Measurements from ENCODE around the gene COQ4. TPM values are rescaled to one million over a fixed set of nuclear protein-coding genes. Genes with fewer than 3 reads are reported as not detected.

COQ4 gene
- total and polyA plus RNA-seq, 7 donors, result 26.4 to 80.9 (median 58.3) TPM

DNA sequence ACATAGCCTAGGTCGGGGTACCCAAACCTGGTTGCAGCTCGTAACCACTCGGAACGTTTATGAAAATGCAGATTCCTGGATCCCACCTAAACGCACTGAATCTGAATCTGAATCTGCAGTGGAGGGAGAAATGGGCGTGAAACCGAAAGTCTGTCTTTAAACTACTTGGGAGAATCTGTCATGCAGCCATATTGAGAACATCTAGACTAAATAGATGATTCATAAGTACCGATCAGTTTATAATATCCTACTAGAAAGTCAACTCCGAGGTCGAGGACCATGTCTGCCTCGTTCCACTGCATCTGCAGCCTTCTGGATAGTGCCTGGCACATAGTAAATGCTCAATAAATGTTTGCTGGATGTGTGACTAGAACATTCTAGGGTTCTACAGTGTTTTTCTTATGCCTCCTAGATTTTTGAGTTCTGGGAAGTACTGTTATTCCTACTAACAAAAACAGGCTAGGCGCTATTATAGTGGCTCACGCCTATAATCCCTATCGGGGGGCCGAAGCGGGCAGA lies 632 bp downstream of the COQ4 start:
- no peaks in the 10 kb centered on the region for H3K9me3 ChIP-seq
- H3K27ac ChIP-seq, result peak overlapping the region; percentile 85 to 90 (median 88)
- intact Hi-C loops (cut with DNase I), result loop anchor here (2.0 to 5.0 kb wide), 2 partner anchors 18 to 46 kb away; partner anchors contain the start of genes GOLGA2, SLC27A4 and SWI5
- peaks cover 0 to 27% (median 25%) of the 10 kb centered on the region in 4 donors for H3K4me1 ChIP-seq
- peak overlapping the region; percentile 63 to 97 (median 86) for H3K4me3 ChIP-seq
- 21 to 25% methylated on average over 16 of the region's 16 CpGs for WGBS, 2 donors
- TF ChIP-seq, protein P1, sequence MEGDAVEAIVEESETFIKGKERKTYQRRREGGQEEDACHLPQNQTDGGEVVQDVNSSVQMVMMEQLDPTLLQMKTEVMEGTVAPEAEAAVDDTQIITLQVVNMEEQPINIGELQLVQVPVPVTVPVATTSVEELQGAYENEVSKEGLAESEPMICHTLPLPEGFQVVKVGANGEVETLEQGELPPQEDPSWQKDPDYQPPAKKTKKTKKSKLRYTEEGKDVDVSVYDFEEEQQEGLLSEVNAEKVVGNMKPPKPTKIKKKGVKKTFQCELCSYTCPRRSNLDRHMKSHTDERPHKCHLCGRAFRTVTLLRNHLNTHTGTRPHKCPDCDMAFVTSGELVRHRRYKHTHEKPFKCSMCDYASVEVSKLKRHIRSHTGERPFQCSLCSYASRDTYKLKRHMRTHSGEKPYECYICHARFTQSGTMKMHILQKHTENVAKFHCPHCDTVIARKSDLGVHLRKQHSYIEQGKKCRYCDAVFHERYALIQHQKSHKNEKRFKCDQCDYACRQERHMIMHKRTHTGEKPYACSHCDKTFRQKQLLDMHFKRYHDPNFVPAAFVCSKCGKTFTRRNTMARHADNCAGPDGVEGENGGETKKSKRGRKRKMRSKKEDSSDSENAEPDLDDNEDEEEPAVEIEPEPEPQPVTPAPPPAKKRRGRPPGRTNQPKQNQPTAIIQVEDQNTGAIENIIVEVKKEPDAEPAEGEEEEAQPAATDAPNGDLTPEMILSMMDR (IDR thresholded peaks at IDR 0.05), result no peak
- TF ChIP-seq POLR2AphosphoS5 (IDR thresholded peaks at IDR 0.05), result no peak
- TF ChIP-seq POLR2A (IDR thresholded peaks at IDR 0.05), result no peak
- no peak for TF ChIP-seq EP300 (IDR thresholded peaks at IDR 0.05)
- no peaks in the 10 kb centered on the region for H3K27me3 ChIP-seq
- H3K36me3 ChIP-seq, result peaks cover 8 to 42% (median 19%) of the 10 kb centered on the region in 4 donors
- DNase-seq, result no peak

DNA sequence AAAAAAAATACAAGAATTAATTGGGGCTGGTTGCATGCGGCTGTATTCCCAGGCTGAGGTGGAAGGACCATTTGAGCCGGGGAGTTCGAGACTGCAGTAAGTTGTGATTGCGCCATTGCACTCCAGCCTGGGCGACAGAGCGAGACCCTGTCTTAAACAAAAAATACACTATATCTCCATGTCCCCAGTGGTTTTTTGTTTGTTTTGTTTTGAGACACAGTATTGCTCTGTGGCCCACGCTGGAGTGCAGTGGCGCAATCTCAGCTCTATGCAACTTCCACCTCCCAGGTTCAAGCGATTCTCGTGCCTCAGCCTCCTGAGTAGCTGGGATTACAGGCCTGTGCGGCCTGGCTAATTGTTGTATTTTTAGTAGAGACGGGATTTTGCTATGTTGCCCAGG lies 1.2 kb downstream of the COQ4 start:
- Histone ChIP-seq H3K4me3 (peak overlapping the region in 3 of 4 donors; percentile 81 to 97 (median 92)), H3K9me3 (no peaks in the 10 kb centered on the region), H3K27me3 (no peaks in the 10 kb centered on the region), H3K27ac (peak overlapping the region in 1 of 4 donors; percentile 85), H3K4me1 (peaks cover 0 to 27% (median 25%) of the 10 kb centered on the region in 4 donors), H3K36me3 (peaks cover 8 to 44% (median 20%) of the 10 kb centered on the region in 4 donors)
- no peak for DNase-seq
- intact Hi-C loops (cut with DNase I), result loop anchor here (2.0 to 5.0 kb wide), 2 partner anchors 17 to 46 kb away; partner anchors contain the start of genes GOLGA2, SLC27A4 and SWI5
- TF ChIP-seq, protein P1 (IDR thresholded peaks at IDR 0.05), result no peak
- TF ChIP-seq POLR2AphosphoS5 (IDR thresholded peaks at IDR 0.05) (no peak), POLR2A (IDR thresholded peaks at IDR 0.05) (no peak), EP300 (IDR thresholded peaks at IDR 0.05) (no peak)
- WGBS, 2 donors, result 84 to 86% methylated on average over 12 of the region's 12 CpGs

GRCh38 chr9:128324401-128324800 lies 1.8 kb downstream of the COQ4 start:
- WGBS, 2 donors, result 96 to 97% methylated on average over 1 of the region's 1 CpG
- Histone ChIP-seq H3K27me3 (no peaks in the 10 kb centered on the region), H3K36me3 (peaks cover 8 to 50% (median 20%) of the 10 kb centered on the region in 4 donors), H3K27ac (no peak overlapping the region), H3K4me3 (no peak overlapping the region), H3K9me3 (no peaks in the 10 kb centered on the region), H3K4me1 (peaks cover 0 to 27% (median 25%) of the 10 kb centered on the region in 4 donors)
- intact Hi-C loops (cut with DNase I), result loop anchor here (5.0 kb wide), 1 partner anchor 47 kb away; the partner anchor contains the start of genes GOLGA2 and SWI5
- TF ChIP-seq POLR2A (IDR thresholded peaks at IDR 0.05) (no peak), POLR2AphosphoS5 (IDR thresholded peaks at IDR 0.05) (no peak), EP300 (IDR thresholded peaks at IDR 0.05) (no peak)
- TF ChIP-seq, protein P1 (IDR thresholded peaks at IDR 0.05), result no peak
- no peak for DNase-seq

GRCh38 chr9:128325629-128326028 lies 3.0 kb downstream of the COQ4 start:
- WGBS, 2 donors, result 90% methylated on average over 13 of the region's 13 CpGs
- no peak overlapping the region for H3K27ac ChIP-seq
- peaks cover 0 to 27% (median 25%) of the 10 kb centered on the region in 4 donors for H3K4me1 ChIP-seq
- H3K27me3 ChIP-seq, result no peaks in the 10 kb centered on the region
- no peak overlapping the region for H3K4me3 ChIP-seq
- intact Hi-C loops (cut with DNase I), result no loop called here
- no peak for DNase-seq
- no peak for TF ChIP-seq EP300 (IDR thresholded peaks at IDR 0.05)
- TF ChIP-seq, protein P1 (IDR thresholded peaks at IDR 0.05), result no peak
- TF ChIP-seq POLR2AphosphoS5 (IDR thresholded peaks at IDR 0.05), result no peak
- TF ChIP-seq POLR2A (IDR thresholded peaks at IDR 0.05), result no peak
- peaks cover 8 to 55% (median 20%) of the 10 kb centered on the region in 4 donors for H3K36me3 ChIP-seq
- no peaks in the 10 kb centered on the region for H3K9me3 ChIP-seq
